ENCODE data around the gene PRPF8. TPM values are rescaled to one million over a fixed set of nuclear protein-coding genes. Genes with fewer than 3 reads are reported as not detected.

PRPF8 gene
- total and polyA plus RNA-seq, 2 of the 8 experiments (the other 6 are each of a cell fraction or from before 2014, with no cell fraction given) = 329 to 337 TPM

DNA sequence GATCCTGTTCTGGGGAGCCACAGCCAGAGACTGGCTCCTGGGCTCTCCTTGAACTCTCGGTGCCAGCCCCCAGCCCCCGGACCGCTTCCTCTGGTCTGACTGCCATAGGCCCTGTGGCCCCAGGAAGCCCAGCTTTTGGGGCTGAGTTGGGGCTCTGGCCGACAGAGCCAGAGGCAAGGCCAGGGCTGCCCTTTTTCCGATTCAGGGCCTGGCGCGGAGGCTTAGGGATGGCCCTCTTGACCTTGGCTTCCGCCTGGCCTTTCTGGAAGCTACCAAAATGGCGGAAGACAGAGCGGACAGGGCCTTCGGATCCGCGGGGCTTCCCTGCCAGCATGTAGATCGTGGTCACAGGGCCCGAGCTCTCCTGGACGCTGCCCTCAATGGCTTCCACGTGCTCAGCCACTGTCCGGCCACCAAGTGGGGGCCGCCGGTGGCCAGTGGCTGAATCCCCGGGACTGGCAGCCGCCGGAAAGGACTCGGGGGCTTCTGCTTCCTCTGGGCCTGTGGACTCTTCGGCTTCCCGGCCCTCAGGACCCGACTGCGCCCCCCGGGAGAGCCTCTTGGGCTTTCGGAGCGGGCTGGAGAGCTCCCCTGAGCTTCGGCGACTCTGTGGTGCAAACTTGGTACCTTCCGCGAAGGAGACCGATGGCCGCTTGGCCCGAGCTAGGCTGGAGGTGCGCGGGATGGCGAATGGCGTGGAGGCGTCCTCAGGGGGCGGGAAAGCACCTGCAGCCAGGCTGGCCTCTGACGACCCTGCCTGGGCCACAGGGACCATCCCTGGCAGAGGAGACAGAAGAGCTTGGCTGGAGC, 49.6 kb downstream of the PRPF8 start:
- Histone ChIP-seq H4K8ac (ENCODE audit: extremely low read depth, insufficient read depth, low read length) (no peak overlapping the region), H3K23me2 (ENCODE audit: low read depth, low read length) (no peaks in the 10 kb centered on the region), H3K79me1 (ENCODE audit: low read depth, low read length) (no peaks in the 10 kb centered on the region), H3K9me3 (ENCODE audit: insufficient read depth in 2 of 2, low read depth in 1 of 2, low read length in 1 of 2) (no peaks in the 10 kb centered on the region), H3K4me2 (ENCODE audit: insufficient read depth in 1 of 2, low read depth in 2 of 2, low read length in 2 of 2) (no peak overlapping the region), H3K4me3 (ENCODE audit: extremely low read depth in 1 of 4, insufficient read depth in 2 of 4, low read depth in 3 of 4, low read length in 4 of 4) (no peak overlapping the region), H2AFZ (ENCODE audit: low read length) (no peak overlapping the region), H3K18ac (ENCODE audit: extremely low read depth, low read length) (no peak overlapping the region), H3K4me1 (replicated peaks in 1 of 4; ENCODE audit: control insufficient read depth in 3 of 4, insufficient read depth in 4 of 4, low read length in 3 of 4) (peaks cover 0 to 16% (median 4%) of the 10 kb centered on the region in 4 experiments; a peak in 4 of 7 replicates), H3K23ac (ENCODE audit: insufficient read length) (no peak overlapping the region), H3K27me3 (replicated peaks in 1 of 4; ENCODE audit: control insufficient read depth in 3 of 4, extremely low read depth in 1 of 4, insufficient read depth in 3 of 4, low read length in 3 of 4) (no peaks in the 10 kb centered on the region; a peak in 1 of 7 replicates), H3K36me3 (ENCODE audit: control insufficient read depth in 2 of 4, insufficient read depth in 4 of 4, low read length in 3 of 4) (0 out of 8 replicates have a peak, but pooled peaks cover 0 to 2% (median 0%) of the 10 kb centered on the region in 4 experiments), H2BK15ac (ENCODE audit: low read length) (no peak overlapping the region), H3K9ac (replicated peaks in 1 of 4; ENCODE audit: extremely low read depth in 1 of 4, low read depth in 3 of 4, low read length in 3 of 4) (no peak overlapping the region), H4K5ac (ENCODE audit: insufficient read length, low read depth, low read length) (no peak overlapping the region), H2BK12ac (ENCODE audit: low read depth, low read length) (no peak overlapping the region), H4K20me1 (replicated peaks in 1 of 2; ENCODE audit: control insufficient read depth in 1 of 2, insufficient read depth in 2 of 2, low read length in 2 of 2) (no peaks in the 10 kb centered on the region), H3K56ac (replicated peaks; ENCODE audit: insufficient read length, low read depth, low read length) (no peak overlapping the region), H3K79me2 (ENCODE audit: control insufficient read depth in 1 of 2, insufficient read depth in 2 of 2, low read length in 2 of 2) (no peaks in the 10 kb centered on the region), H2BK20ac (ENCODE audit: low read length) (no peak overlapping the region), H4K91ac (replicated peaks; ENCODE audit: insufficient read length, low read length) (no peak overlapping the region), H2BK5ac (ENCODE audit: low read depth, low read length) (no peak overlapping the region), H3K4ac (replicated peaks; ENCODE audit: insufficient read length, low read depth, low read length) (no peak overlapping the region), H3K14ac (ENCODE audit: insufficient read length) (no peak overlapping the region), H2BK120ac (replicated peaks; ENCODE audit: low read depth, low read length) (no peak overlapping the region), H2AK5ac (ENCODE audit: low read depth, low read length) (no peak overlapping the region), H3K27ac (ENCODE audit: low read depth, low read length) (no peak overlapping the region)
- DNase-seq (ENCODE audit: low read depth in 1 of 2, low spot score in 2 of 2) (no peak), FAIRE-seq (no peak)
- CTCF ChIA-PET (ENCODE audit: partially characterized antibody) = interaction anchor here (0.7 to 14.5 kb wide), 5 partner anchors 9 to 302 kb away, joined by 3 to 146 read pairs (median 4); no protein-coding TSS in a partner anchor
- POLR2A ChIA-PET (ENCODE audit: partially characterized antibody) = no interaction called here
- 95% methylated on average over 45 of the region's 45 CpGs; no CpG with 5 or more reads in 1 of the 2 experiments for WGBS, 2 experiments (ENCODE audit: extremely low coverage in 1 of 2, insufficient coverage in 1 of 2, insufficient read length in 1 of 2, insufficient replicate concordance in 2 of 2, low coverage in 1 of 2, low lambda C conversion rate in 2 of 2, missing lambda C conversion rate in 1 of 2)
- TF ChIP-seq ATF3 (IDR thresholded peaks at IDR 0.05; ENCODE audit: insufficient read depth, low read depth, low read length) = no peak
- TF ChIP-seq MAX (IDR thresholded peaks at IDR 0.05) = no peak
- no peak for TF ChIP-seq EP300 (IDR thresholded peaks at IDR 0.05; ENCODE audit: borderline replicate concordance in 1 of 2, low read depth in 2 of 2, low read length in 2 of 2)
- TF ChIP-seq, protein P1, sequence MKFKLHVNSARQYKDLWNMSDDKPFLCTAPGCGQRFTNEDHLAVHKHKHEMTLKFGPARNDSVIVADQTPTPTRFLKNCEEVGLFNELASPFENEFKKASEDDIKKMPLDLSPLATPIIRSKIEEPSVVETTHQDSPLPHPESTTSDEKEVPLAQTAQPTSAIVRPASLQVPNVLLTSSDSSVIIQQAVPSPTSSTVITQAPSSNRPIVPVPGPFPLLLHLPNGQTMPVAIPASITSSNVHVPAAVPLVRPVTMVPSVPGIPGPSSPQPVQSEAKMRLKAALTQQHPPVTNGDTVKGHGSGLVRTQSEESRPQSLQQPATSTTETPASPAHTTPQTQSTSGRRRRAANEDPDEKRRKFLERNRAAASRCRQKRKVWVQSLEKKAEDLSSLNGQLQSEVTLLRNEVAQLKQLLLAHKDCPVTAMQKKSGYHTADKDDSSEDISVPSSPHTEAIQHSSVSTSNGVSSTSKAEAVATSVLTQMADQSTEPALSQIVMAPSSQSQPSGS (IDR thresholded peaks at IDR 0.05; ENCODE audit: low read length) = no peak
- no peak for TF ChIP-seq EZH2 (IDR thresholded peaks at IDR 0.05; ENCODE audit: low read depth, low read length, severe bottlenecking)
- TF ChIP-seq BRCA1 (IDR thresholded peaks at IDR 0.05; ENCODE audit: low read depth, low read length) = no peak
- TF ChIP-seq HDAC6 (IDR thresholded peaks at IDR 0.05; ENCODE audit: low read depth, low read length) = no peak
- TF ChIP-seq TAF7 (optimal IDR thresholded peaks at IDR 0.05; ENCODE audit: borderline replicate concordance, low read depth, low read length) = no peak
- TF ChIP-seq PHF8 (conservative IDR thresholded peaks at IDR 0.05; ENCODE audit: low read depth, low read length) = no peak
